GM12872 (cell line): ENCODE data around the gene CXCL17.

Experiments
- CTCF ChIP-seq: IDR thresholded peaks from 3 replicates; pipeline ENCODE4 v1.5.1; 2011; ENCODE audit warnings: low read depth, mild to moderate bottlenecking, low read length, moderate library complexity; ENCODE audit not compliant: insufficient read depth

The CXCL17 gene

GRCh38 chr19:42397263-42398166 lies 45.2 kb downstream of the CXCL17 start:
- no peak for TF ChIP-seq CTCF

- no peak for TF ChIP-seq CTCF
Observed at GRCh38 chr19:42396381-42397262, 46.1 kb downstream of the CXCL17 start.

- TF ChIP-seq CTCF, result no peak
Observed at GRCh38 chr19:42394751-42395150, 48.0 kb downstream of the CXCL17 start.

- TF ChIP-seq CTCF, result no peak
Observed at GRCh38 chr19:42392165-42392564, 50.6 kb downstream of the CXCL17 start.

- TF ChIP-seq CTCF, result no peak
Observed at GRCh38 chr19:42389899-42390298, 52.8 kb downstream of the CXCL17 start, which contains the start of gene CNFN. CNFN (minus strand) TSS chr19:42390297; CDS start chr19:42389037, 1,260 bp downstream.

GRCh38 chr19:42388851-42389489 lies 53.8 kb downstream of the CXCL17 start:
- TF ChIP-seq CTCF, result no peak

- peak; percentile 49 for TF ChIP-seq CTCF
Observed at GRCh38 chr19:42386974-42387707, 55.6 kb downstream of the CXCL17 start.
